ENCODE data around the gene SNORC. TPM values are rescaled to one million over a fixed set of nuclear protein-coding genes. Genes with fewer than 3 reads are reported as not detected.

SNORC gene
- total RNA-seq, 4 donors from 2014 or later: 0.35 to 2.0 TPM; not detected in 2

DNA sequence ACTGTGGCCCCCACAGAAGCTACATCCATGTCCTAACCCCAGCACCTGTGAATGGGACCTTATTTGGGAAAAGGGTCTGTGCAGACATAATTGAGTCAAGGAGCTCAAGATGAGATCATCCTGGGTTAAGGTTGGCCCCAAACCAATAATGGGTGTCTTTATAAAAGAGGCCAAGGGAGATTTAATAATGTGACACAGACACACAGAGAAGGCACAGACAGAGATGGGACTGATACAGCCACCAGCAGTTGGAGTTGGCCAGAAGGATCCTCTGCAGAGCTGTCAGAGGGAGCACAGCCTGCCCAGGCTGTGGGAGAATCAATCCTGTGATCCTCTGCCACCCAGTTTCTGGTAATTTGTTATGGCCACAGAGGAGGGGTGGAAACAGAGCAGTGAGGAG lies 26.0 kb downstream of the SNORC start:
- H3K36me3 ChIP-seq: no peaks in the 10 kb centered on the region
- H3K27ac ChIP-seq: no peak overlapping the region
- DNase-seq: no peak
- TF ChIP-seq, protein P1, sequence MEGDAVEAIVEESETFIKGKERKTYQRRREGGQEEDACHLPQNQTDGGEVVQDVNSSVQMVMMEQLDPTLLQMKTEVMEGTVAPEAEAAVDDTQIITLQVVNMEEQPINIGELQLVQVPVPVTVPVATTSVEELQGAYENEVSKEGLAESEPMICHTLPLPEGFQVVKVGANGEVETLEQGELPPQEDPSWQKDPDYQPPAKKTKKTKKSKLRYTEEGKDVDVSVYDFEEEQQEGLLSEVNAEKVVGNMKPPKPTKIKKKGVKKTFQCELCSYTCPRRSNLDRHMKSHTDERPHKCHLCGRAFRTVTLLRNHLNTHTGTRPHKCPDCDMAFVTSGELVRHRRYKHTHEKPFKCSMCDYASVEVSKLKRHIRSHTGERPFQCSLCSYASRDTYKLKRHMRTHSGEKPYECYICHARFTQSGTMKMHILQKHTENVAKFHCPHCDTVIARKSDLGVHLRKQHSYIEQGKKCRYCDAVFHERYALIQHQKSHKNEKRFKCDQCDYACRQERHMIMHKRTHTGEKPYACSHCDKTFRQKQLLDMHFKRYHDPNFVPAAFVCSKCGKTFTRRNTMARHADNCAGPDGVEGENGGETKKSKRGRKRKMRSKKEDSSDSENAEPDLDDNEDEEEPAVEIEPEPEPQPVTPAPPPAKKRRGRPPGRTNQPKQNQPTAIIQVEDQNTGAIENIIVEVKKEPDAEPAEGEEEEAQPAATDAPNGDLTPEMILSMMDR (IDR thresholded peaks at IDR 0.05): no peak
- no peak for TF ChIP-seq POLR2A (IDR thresholded peaks at IDR 0.05)
- no peaks in the 10 kb centered on the region for H3K4me1 ChIP-seq
- H3K9me3 ChIP-seq: no peaks in the 10 kb centered on the region
- H3K27me3 ChIP-seq: no peaks in the 10 kb centered on the region
- intact Hi-C loops (cut with DNase I; ENCODE audit: low total_unique reads): no loop called here
- no peak overlapping the region for H3K4me3 ChIP-seq

DNA sequence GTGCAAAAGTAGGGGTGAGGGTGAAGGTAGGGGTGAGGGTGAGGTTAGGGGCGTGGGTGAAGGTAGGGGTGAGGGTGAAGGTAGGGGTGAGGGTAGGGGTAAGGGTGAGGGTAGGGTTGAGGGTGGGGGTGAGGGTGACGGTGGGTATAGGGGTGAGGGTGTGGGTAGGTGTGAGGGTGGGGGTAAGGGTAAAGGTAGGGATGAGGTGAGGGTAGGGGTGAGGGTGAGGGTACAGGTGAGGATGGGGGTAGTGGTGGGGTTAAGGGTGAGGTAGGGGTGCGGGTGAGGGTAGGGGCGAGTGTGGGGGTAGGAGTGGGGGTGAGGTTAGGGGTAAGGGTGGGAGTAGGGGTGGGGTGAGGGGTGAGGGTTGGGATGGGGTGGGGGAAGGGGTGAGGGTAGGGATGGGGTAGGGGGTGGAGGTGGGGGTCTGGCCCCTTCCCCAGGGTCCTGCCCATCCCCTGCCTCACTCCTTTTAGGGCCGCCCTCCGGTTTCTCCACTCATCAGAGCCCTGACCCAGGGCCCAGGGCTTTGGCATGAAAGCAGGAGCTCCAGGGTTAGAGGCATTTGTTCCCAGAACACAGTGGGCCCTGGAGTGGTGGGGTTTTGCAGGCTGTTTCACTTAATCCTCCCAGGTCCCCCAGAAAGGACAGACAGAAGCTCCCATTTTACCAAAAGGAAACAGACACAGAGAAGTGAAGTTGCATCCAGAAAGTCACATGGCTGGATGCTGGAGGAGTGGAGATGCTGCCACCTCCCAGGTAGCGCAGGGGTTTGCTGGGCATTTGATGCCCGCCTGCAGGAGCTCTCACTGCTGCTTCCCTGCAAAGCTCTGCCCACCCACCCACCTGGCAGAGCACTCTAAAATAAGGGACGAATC lies 26.9 kb downstream of the SNORC start:
- Histone ChIP-seq H3K4me1 (no peaks in the 10 kb centered on the region), H3K36me3 (no peaks in the 10 kb centered on the region), H3K9me3 (no peaks in the 10 kb centered on the region), H3K27me3 (no peaks in the 10 kb centered on the region), H3K4me3 (no peak overlapping the region), H3K27ac (no peak overlapping the region)
- intact Hi-C loops (cut with DNase I; ENCODE audit: low total_unique reads): no loop called here
- no peak for DNase-seq
- no peak for TF ChIP-seq POLR2A (IDR thresholded peaks at IDR 0.05)
- TF ChIP-seq, protein P1 (IDR thresholded peaks at IDR 0.05): no peak

DNA sequence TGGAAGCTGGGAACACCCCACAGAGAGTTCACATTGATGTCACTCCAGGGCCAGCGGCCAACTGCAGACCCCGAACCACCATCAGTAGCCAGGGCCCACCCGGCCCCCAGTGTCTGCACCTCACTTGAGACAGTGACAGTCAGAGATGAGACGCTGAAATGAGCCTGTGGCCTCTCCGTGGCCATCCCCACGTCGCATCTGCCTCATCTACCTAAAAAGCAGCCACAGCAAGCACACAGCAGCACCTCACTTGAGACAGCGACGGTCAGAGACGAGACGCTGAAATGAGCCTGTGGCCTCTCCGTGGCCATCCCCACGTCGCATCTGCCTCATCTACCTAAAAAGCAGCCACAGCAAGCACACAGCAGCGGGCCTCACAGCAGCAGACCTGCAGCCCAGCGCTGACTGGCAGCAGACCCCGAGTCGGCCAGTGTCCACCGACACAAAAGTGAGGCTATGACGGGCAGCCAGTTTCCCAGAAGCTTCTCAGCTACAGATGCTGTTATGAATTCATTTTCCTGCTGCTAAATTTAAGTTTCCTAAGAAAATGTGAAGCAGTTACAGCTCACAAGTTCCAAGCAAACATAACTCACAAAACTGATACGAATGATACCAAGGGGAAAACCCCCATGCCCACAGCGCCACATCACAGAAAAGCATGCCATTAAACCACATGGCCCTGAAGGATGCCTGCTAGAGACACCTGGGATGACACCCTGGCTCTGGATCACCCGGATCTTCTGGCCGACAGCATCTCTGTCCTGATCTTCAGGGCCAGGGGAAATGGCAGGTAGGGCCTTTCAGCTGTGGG lies 27.7 kb downstream of the SNORC start:
- no peaks in the 10 kb centered on the region for H3K4me1 ChIP-seq
- TF ChIP-seq, protein P1 (IDR thresholded peaks at IDR 0.05): no peak
- no peak for TF ChIP-seq POLR2A (IDR thresholded peaks at IDR 0.05)
- no peaks in the 10 kb centered on the region for H3K9me3 ChIP-seq
- no peak for DNase-seq
- no peak overlapping the region for H3K4me3 ChIP-seq
- no peaks in the 10 kb centered on the region for H3K36me3 ChIP-seq
- intact Hi-C loops (cut with DNase I; ENCODE audit: low total_unique reads): no loop called here
- H3K27me3 ChIP-seq: no peaks in the 10 kb centered on the region
- H3K27ac ChIP-seq: no peak overlapping the region

- Histone ChIP-seq H3K9me3 (no peaks in the 10 kb centered on the region), H3K36me3 (no peaks in the 10 kb centered on the region), H3K27me3 (no peaks in the 10 kb centered on the region), H3K4me3 (no peak overlapping the region), H3K4me1 (no peaks in the 10 kb centered on the region), H3K27ac (no peak overlapping the region)
- DNase-seq: no peak
- no peak for TF ChIP-seq POLR2A (IDR thresholded peaks at IDR 0.05)
- TF ChIP-seq, protein P1 (IDR thresholded peaks at IDR 0.05): no peak
- intact Hi-C loops (cut with DNase I; ENCODE audit: low total_unique reads): no loop called here
Observed at GRCh38 chr2:232898592-232899543, 28.8 kb downstream of the SNORC start.
